HG03045 (cell line): ENCODE results near the gene MAGI1.
"Not testable (repeated sequence)": the region's sequence is repeated elsewhere in the genome, so short reads cannot be mapped to it uniquely, and the experiment has no call there.

ENCODE experiments used
- ATAC-seq: cut with Tn5 transposase; IDR thresholded peaks from one replicate; pipeline ENCODE4 v1.9.1; 2021; ENCODE audit warnings: mild to moderate bottlenecking, moderate library complexity; ENCODE audit not compliant: unreplicated experiment

The MAGI1 gene

DNA sequence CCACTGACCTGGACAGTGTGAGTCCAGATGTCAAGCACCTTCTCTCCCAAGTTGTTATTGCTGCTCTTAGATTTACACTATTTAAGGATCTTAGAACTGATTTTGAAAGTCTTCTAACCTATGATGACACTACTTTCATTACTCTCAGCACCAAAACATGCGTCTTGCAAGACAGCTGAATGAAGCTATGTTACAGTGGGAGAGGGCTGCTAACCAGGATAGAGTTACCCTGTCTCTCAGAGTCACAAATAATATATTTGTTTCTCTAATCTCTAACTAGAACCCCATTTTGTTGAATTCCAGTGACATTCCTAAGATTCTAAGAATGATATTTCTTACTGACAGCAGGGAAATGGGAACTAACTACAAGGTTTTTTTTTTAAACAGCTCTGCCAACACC lies 455.5 kb downstream of the MAGI1 start:
- no peak for ATAC-seq

DNA sequence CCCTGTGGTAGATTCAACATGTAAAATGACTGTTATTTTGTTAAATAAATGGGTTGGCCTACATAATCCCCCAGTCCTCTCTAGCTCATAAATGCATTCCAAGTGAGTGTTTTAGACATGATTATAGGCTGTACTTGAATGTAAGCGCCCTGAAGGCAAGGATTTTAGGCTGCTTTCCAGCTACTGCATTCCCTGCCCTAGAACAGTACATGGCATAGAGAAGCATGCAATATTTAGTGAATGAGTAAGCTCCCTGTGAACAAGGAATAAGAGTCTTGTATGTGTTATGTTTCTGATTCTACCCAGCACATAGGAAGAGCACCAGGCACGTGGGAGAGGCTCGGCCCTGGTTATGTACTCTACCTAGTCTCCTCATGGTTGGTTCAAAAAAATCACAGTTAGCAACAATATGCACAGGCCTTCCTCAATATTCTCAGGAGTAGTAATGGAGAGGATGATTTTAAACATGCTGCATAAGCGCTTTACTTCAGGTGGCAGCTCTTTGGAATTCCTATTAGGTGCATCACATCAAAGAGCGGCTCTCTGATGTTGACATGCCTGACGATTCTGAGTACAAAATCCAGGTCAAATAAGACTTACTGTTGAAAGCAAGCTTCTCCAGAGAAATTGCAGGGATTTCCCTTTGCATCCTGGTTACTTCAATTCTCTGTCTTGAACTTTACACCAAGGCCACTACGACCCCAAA lies 456.6 kb downstream of the MAGI1 start:
- no peak for ATAC-seq

DNA sequence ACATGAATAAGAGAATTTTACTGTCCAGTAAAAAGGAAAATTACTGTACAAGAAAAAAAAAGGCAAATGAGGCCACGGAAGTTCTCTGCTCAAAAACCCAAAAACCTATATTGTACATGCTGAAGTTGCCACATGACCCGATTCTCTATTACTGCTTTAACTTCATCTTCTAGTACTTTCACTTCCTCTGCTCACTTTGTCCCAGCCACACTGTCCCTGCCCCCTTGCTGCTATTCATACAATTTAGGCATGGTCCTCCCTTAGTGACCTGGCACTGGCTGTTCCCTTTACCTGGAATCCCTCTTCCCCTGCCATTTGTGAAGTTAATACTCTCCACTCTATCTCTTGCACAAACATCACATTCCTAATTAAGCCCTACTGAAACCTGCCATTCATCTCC lies 457.4 kb downstream of the MAGI1 start:
- no peak for ATAC-seq

DNA sequence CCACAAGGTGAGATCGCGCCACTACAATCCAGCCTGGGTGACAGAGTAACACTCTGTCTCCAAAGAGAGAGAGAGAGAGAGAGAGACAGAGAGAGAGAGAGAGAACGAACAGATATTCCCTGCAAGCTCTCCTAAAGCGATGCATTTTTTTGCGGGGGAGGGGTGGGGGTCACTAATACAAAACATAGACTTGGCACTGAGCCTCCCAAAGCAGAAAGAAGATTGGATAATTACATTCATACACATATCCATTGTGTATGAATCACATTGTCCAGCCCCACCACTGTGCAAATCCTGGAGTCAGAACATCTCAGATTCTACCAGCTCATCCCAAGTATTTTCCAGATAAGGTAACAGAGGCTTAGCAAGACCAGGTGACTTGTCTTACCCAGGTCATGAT lies 459.9 kb downstream of the MAGI1 start:
- ATAC-seq: no peak

DNA sequence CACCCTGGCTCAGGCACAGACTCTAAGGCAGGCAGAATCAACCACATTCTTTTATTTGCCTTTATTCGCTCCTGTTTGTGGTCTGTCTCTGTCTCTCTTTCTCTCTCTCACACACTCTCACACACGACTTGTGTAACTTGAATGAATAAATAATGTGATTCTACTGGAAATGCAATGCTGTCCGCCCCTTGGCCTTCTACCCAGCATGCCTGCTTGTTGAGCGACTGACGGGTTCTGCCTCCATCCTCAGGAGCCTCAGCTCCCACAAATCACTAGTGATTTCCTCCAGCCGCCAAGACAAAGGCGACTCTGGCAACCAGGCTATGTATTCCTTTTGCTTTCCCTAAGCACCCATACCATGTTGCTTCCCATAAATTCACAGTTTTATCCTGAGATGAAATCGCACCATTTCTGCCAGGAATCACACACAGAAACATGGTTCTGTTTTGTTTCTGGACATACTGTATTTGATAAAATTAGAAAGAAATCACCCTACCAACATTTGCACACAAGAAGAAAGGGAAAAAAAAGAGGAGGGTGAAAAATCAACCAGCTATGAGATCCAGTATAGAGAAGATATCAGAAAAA lies 460.8 kb downstream of the MAGI1 start:
- no peak for ATAC-seq

DNA sequence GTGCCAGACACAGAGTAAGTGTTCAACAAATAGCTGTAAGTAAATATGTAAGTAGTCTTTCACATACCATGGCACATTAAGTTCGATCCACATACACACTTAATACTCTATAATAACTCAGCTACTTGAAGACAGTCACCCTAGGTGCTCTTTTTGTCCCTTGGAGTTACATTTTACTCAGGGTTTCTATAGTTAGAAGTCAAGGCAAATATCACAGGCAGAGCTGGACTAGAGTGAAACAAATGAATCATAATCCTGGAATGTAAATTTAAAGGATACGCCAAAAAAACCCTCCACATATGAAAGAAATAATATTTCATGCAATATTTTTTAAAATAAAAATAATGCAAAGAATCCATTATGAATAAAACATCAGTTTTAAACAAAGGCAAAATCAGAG lies 461.8 kb downstream of the MAGI1 start:
- ATAC-seq: no peak

DNA sequence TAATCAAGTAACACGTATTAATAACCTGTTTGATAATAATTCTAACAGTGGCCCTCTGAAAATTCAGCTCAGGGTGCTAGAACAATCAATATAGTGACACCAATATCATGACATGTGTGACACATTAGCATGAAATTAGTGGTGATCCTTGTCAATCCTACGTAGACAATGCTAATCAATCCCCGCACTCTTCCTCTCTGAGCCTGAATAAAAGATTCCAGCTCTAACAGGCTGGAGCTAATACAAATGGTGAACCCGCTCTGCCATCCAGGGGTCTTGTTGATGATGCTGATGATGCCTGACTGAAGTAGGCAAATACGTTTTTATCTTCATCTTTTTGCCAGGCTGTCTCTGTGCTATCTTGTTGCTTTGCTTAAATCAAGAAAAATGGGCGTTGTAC lies 462.5 kb downstream of the MAGI1 start:
- no peak for ATAC-seq

DNA sequence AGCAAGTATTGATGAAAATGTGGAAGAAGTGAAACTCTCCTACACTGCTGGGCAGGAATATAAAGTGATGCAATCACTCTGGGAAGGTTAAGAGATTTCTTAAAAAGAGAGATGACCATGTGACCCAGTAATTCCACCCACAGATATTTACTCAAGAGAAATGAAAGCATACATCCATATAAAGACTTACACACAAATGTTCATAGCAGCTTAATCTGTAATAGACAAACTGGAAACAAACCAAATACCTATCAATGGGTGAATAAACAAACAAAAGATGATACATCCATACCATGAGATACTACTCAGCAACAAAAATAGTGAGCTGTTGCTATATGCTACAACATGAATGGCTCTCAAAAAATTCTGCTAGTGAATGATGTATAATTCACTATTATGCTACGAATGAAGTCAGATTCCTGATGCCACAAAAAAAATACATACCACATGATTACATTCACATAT lies 463.3 kb downstream of the MAGI1 start:
- ATAC-seq: no peak

DNA sequence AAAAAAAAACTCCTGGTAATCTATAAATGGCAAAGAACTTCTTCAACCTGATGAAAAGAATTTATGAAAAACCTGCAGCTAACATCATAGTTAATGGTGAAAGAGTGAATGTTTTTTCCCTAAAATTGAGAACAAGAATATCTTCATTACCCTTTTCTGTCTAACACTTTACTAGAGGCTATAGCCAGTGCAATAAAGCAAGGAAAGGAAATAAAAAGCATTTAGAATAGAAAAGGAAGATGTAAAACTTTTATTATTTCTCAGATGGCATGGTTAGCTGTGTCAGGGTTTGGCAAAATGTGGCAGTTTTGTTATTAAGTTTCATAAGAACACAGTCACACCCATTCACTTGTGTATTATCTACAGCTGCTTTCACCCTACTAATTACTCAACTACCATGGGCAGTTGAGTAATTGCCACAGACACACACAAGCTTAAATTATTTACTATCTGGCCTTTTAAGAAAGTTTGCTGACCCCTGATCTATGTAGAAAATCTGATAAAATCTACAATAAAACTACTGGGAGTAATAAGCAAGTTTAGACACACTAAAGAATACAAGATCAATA lies 465.1 kb downstream of the MAGI1 start:
- ATAC-seq: no peak

DNA sequence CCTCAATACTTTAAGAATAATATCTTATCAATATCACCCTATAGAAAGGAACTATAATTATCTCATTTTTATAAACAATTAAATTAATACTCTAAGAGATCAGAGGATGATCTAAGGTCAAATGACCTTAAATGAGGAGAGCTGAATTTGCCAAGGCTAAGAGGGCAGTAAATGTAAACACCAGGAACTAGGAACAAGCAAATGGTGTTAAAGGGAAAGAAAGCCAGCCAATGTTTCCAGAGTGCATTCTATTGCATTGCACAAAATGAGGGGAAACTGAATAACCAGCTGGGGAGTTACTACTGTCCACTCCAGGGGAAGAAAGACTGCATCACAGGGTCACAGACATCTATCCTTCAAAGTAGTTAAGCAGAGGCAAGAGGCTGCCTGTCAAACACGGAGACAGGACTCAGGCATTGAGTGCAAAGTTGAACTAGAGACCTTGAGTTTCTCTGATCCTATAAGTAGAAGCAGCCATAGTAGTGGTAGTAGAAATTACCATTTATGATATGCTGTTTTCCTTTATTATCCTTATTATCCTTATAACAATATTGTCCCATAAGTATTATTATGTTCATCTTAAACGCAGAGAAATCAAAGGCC lies 466.4 kb downstream of the MAGI1 start:
- ATAC-seq: no peak

DNA sequence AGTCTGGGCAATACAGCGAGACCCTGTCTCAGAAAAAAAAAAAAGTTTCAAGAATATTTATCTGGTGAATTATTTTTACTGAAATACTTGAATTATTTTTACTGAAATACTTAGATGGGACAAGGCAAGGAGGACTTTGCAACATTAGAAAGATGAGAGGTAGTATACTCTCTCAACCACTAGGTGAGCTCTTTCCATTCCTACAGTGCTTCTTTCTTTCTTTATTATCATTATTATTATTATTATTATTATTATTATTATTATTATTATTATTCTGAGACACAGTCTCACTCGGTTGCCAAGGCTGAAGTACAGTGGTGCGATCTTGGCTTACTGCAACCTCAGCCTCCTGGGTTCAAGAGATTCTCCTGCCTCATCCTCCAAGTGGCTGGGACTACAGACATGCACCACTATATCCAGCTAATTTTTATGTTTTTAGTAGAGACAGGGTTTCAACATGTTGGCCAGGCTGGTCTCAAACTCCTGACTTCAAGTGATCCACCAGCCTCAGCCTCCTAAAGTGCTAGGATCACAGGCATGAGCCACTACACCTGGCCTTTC lies 468.8 kb downstream of the MAGI1 start:
- no peak for ATAC-seq

DNA sequence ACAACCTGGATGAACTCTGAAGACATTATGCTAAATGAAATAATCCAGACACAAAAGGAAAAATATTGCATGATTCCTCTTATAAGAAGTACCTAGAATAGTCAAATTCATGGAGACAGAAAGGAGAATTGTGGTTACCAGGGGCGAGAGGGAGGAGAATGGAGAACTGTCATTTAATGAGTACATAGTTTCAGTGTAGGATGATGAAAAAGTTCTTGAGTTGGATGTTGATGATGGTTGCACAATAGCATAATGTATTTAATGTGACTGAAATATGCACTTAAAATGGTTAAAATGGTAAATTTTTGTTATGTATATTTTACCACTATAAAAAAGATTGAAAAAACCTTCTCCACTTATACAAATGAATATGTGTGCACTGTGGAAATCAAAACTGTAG lies 469.6 kb downstream of the MAGI1 start:
- no peak for ATAC-seq

DNA sequence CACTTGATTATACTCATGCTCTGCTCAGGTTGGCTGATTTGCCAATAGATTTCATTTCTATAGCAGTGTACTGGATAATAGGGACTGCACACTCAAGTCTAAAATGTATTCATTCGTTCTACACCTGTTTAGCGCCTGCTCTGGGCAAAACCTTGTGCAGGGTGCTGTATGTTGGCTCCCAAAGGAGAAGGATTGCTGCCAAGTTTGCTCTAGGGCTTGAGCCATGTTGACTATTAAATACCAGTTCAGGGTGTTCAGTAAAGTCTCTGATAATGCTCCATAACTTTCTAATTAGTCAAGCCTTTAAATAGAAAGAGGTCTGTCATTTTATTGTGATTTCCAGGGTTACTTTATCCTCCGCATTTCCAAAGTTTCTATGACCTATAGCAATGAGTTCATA lies 470.2 kb downstream of the MAGI1 start:
- no peak for ATAC-seq

DNA sequence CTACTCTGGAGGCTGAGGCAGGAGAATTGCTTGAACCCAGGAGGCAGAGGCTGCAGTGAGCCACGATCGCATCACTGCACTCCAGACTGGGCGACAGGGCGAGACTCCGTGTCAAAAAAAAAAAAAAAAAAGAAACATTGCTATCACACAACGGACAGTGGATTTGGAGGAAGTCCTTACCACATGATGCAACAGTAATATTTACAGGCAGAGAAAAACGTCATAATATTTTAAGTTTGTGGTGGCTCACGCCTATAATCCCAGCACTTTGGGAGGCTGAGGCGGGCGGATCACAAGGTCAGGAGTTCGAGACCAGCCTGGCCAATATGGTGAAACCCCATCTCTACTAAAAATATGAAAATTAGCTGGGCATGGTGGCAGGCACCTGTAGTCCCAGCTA lies 473.0 kb downstream of the MAGI1 start:
- not testable (repeated sequence) for ATAC-seq

DNA sequence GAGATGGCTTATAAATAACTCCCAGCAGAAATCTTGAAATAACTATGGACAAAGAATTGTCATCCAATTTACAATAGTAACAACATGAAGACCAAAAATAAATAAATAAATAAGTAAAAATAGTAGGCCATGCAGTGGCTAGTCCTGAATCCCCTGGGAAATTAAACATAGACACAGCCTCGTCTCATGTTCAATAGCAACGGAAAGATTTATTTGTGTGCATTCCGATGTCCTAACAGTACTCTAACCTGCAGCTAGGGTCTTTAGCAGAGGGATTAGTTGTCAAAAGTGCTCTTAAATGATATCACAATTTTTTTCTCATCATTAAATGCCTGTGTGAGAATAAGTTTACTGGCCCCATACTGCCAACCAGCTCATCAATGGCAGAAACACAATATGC lies 474.2 kb downstream of the MAGI1 start:
- no peak for ATAC-seq

DNA sequence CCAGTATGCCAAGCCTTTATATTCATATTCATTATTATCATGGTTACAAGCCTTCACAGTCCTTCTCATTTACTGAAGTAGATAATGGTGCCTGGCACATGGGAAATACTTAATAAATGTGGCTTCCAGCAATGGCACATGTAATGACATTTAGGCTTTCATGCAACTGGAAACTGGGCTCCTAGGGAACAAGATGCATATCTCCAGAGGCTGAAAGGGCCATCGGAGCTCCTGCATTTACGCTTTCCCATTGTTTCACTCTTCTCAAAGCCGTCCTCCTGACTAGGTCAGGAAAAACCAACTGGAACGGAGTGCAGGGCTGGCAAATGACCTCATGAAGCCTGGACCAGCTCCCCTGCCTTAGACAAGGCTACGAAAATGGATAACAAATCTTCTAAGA lies 474.9 kb downstream of the MAGI1 start:
- no peak for ATAC-seq

DNA sequence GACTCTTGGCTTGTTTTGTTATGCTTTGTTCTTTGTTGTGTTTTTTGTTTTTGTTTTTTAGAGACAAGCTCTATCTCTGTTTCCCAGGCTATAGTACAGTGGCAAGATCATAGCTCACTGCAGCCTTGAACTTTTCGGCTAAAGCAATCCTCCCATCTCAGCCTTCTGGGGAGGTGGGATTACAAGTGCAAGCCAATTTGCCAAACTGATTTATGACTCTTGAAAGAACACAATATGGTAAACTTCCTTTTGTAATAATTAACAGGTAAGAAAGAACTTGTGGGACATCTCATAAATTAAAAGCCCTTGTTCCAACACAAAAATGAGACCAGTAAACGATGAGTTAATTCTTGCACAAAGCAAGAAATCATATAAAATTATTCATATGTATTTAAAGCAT lies 476.3 kb downstream of the MAGI1 start:
- ATAC-seq: no peak

DNA sequence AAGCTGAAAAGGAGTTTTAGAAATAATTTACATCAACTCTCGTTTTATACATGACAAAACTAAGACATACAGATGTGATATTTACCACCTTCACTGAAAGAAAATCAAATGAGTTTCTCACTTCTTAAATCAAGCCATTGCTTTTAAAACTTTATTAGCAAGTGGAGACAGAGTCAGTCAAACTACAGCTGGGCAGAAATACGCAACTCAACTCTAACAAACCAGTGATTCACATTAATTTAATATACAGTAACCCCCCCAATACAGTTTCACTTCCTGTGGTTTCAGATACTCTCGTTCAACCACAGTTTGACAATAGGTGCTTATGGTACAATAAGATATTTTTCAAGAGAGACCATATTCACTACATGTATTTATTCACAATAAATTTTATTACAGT lies 477.1 kb downstream of the MAGI1 start:
- ATAC-seq: no peak

DNA sequence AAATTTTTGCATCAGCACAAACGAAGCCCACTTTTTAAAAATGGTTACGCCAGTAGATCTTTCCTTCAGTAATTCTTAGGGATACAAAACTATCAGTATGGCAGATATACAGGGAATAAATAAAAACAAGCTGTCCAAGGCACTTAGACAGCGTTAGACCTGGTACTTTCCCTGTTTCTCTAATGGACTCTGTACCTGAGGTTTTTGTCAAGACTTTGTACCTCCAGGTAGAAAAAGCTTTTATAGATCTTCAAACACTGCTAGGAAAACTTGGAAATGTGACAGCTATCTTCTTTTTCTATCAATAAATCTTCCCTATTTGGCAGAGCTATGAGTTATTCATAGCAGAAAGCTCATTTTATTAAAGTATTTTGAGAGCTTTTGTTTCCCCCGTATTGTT lies 477.8 kb downstream of the MAGI1 start:
- no peak for ATAC-seq

DNA sequence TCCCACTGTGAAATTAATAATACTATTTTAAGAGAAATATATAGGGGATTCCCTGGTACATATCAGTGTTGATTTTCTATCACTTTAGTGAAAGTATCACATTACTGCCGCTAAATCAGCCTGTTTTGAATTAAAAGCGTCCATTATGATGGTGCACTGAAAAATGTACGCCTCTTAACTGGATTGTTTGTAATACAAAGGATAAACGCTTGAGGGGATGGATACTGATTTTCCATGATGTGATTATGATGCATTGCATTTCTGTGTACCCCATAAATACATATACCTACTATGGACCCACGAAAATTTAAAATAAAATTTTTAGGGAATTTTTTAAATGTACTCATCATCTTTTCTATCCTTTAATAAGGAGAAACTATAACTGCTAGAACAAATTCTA lies 478.6 kb downstream of the MAGI1 start:
- ATAC-seq: no peak

DNA sequence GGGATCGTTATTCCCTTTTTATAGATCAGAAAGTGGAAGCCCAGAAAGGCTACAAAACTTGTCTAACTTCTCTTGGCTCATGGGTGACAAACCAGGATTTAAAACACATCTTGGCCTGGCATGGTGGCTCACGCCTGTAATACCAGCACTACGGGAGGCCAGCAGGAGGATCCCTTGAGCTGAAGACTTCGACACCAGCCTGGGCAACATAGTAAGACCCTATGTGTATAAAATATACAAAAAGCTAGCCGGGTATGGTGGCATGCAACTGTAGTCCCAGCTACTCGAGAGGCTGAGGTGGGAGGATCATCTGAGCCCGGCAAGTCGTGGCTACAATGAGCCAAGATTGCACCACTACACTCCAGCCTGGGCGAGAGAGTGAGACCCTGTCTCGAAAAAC lies 479.1 kb downstream of the MAGI1 start:
- no peak for ATAC-seq

DNA sequence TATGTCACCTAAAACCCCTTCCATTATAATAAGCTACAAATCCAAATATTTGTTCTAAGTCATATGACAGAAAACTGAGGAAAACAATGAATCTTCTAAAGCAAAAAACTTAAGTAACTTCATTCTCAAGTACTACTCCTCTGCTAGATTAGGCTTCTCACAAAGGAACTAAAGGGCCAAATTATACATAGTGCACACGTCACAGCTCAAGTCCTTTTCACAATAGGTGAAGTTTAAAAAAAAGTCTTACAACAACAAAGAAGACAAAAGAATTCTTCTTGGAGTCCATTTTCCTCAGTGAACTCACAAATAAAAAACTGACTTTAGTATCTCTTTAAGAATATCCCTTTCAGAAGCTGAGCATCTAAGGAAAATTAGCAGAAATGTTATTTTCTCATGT lies 479.9 kb downstream of the MAGI1 start:
- no peak for ATAC-seq
